NCI-H82 treated with DMSO at 0.1 percent for 48 hours (cell line): Measurements from ENCODE around the gene DARS1.
"Not testable (repeated sequence)": the region's sequence is repeated elsewhere in the genome, so short reads cannot be mapped to it uniquely, and the experiment has no call there.

ENCODE experiments used
- DNase-seq: peaks from one replicate; lab custom pipeline; 2025; ENCODE audit not compliant: unreplicated experiment; lab: John Stamatoyannopoulos, UW

The DARS1 gene

DNA sequence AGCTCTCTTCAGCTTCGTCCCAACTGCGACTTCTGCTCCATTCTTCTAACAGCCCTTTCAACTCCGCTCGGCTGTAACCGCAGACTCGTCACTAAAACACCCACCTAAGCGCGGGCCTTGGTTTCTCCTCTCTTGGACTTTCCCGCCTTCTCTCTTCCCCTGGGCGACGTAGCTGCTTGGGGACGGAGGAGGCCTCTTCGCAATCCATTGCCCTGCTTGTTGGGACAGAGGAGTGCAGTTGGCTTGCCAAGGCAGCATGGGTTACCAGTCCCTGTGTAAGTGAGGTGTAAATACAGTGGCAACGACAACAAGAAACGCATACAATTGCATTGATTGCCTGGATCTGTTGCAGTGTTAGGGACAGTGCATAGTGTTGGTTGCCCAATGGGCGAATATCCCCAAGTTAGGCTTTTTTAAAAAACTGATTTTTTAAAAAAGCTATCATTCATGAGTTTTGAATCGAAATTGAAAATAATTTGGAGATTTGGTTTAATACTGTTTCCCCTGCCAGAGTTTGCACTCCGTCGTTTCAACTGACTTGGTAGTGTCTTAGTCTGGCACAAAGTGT lies 484 bp upstream of the DARS1 start:
- DNase-seq, result no peak

DNA sequence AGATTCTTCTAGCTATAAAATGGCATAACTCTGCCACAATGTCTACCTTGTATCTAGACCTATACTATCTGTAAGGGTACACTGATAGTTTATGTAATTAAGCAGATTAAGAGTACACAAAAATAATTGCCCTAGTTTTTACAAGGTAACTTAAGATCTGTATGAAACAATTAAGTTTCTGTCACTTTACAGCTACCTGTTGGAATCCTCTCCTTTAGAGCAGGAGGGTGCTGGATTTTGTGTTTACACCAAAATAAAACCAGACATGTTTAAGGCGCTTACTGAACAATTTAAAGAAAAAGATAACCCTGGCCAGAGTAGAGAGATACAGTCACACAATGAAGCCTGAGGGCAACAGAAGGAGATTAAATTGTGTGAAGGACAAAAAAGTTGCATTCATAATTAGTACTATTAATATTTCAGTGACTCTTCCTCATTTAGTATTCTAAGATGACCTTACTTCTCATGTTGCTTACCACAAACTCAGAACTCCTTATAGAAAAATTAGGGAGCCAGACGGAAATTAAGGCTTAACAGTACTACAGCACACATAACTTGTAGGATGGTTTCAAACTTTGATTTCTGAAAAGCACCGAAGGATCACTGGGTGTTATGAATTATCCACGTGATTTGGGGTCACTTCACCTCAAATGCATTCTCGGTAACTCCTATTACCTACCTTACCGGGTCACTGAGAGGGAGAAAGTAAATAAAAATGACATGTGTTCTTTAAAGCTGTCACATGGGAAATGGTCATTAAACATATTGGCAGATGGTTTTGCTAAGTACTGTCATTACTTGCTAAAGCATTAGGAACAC lies 1.0 kb downstream of the DARS1 start:
- DNase-seq, result no peak

DNA sequence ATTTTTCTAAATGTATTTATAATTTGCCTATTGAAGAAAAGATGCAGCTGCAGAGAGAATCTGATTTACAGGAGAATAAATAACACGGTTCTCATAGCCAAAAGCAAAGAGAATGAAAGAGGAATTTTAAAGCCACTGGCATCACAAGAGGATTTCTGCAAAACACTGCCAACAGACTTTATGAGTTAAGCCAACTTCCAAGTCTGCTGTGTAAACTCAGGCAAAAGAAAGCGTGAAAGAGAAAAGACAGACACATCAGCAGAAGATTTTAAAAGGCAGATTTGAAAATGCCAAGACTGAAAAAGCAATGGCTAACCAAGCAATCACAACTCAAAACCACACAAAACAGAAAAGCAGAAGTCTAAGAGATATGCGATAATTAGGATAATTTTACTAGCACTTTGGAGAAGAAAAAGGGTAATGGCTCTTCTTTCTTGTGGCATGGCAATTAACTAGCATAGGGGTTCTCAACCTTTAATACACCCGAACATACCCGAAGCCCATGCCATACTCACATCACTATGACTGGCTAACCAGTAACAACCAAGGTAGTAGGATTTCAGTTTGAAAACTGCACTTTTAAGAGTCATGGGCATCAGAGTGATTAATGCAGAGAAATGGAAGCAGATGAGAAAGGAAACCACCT lies 4.9 kb downstream of the DARS1 start:
- DNase-seq, result no peak

DNA sequence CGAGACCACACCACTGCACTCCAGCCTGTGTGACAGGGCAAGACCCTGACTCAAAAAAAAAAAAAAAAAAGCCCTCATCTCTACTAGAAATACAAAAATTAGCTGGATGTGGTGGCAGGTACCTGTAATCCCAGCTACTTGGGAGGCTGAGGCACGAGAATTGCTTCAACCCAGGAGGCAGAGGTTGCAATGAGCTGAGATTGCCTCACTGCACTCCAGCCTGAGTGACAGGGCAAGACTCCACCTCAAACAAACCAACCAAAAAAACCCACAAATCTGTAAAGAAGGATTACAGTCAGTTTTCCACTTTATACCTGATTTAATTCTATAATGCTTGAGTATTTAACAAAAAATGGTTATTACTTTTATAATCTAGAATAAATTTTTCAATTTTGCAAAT lies 9.7 kb downstream of the DARS1 start:
- no peak for DNase-seq

DNA sequence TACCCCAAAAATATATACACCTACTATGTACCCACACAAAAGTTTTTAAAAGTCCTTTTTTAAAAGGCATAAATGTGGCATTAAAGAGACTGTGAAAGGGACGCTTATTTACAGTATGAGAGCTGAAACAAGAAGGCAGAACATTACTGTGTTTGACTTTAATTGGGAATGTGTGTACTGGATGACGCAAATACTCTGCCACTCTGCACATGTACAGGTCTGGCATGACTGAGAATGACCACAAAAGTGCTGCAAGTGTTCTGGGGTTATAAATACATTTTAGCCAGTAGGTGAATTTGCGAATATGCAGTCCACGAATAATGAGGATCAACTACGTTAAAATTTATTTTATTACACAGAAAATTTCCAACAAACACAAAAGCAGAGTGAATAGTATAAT lies 11.4 kb downstream of the DARS1 start:
- DNase-seq, result no peak

DNA sequence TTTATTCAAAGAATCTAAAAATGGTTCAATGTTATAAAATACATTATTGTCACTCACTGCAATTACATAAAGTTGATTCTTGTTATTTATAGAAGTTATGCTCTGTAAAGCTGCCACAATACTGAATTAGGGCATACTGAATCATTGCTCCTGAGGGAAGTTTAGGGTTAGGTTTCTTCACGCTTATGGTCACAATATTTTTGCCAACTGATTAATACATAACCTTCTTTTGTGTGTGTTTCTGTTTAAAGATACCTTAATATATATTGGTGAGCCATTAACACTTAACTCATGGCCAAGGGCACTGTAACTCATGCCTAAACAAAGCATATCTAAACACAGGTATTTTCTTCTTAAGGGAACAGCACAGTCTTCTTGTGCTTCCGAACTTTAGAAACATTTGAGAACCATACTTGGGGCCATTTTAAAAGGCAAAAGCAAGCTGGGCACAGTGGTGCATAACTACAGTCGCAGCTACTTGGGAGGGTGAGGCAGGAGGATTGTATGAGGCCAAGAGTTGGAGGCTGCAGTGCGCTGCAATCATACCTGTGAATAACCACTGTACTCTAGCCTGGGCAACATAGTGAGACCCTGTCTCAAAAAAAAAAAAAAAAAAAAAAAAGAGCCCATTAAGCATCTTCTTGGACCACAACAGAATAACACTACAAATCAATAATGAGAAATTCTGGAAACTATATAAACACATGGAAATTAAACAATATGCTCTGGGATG lies 15.6 kb downstream of the DARS1 start:
- no peak for DNase-seq

DNA sequence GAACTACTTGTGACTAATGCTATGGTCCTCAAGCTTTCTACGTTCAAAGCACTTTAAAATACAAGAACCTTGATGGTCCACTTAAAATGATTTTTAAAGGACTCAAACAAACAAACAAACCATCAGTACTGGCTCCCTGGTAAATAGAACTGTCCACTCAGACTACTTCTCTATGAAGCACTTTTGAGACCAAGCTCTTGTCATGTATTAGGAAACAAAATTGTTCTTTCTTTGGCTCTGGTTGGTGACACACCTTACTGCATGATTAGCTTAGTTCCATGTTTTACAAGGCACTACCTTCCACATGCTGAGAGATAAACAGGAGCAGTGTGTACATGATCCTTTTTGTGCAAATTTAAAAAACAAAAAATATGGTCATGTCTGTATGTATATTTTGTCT lies 19.7 kb downstream of the DARS1 start:
- no peak for DNase-seq

DNA sequence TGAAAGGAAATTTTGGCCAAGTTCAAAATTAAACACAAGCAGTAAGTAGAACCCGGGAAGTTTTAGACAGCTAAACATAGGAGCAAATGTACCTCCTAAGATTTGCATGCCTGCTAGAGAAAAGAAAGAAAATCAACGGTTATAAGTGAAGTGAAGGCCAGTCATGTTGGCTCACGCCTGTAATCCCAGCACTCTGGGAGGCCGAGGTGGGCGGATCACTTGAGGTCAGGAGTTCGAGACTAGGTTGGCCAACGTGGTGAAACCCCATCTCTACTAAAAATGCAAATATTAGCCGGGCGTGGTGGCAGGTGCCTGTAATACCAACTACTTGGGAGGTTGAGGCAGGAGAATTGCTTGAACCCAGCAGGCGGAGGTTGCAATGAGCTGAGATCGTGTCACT lies 21.0 kb downstream of the DARS1 start:
- not testable (repeated sequence) for DNase-seq

DNA sequence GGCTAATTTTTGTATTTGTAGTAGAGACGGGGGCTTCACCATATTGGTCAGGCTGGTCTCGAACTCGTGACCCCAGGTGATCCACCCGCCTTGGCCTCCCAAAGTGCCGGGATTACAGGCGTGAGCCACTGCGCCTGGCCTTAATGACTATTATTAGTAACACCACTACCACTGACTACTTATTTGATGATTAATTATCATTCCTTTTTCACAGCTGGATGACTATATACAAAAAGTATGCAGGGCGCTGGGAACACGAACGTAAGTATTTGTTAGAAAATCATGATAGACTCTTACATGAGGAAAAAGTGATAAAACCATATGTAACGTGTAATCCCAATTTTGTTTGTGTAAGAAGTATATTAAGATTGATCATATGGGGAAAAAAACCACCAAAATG lies 21.6 kb downstream of the DARS1 start:
- DNase-seq, result no peak

DNA sequence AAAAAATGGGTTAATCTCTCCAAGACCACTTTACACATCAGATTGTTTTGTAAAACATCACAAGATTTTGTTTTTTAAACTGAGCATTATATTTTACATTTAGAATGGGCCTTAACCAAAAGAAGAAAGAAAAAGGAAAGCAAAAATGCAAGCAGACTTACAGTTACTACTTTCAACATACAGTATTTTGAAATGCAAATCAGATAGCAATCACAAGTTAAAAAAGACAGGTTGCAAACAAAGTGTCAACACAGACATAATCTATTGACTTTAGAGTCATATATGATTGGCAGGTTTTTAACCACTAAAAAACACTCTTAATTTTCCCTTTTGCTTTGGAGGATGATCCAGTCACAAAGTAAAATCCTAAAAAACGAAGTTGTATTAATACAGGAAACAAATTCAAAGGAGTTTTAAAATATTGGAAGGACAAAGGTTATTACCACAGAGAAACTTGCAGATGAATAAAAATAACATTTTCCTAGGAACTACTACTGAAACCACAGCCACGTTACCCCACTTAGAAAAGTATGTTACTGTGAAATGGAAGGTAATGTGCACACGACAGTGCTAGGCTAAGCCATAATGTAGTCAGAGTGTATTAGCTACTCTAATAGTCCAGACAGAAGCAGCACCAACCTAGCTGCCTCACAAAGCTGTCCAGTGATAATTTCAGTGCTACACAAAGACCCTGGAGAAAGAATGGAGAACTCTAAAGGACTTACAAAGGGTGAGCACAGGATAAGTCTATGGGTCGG lies 22.9 kb downstream of the DARS1 start:
- DNase-seq, result no peak

DNA sequence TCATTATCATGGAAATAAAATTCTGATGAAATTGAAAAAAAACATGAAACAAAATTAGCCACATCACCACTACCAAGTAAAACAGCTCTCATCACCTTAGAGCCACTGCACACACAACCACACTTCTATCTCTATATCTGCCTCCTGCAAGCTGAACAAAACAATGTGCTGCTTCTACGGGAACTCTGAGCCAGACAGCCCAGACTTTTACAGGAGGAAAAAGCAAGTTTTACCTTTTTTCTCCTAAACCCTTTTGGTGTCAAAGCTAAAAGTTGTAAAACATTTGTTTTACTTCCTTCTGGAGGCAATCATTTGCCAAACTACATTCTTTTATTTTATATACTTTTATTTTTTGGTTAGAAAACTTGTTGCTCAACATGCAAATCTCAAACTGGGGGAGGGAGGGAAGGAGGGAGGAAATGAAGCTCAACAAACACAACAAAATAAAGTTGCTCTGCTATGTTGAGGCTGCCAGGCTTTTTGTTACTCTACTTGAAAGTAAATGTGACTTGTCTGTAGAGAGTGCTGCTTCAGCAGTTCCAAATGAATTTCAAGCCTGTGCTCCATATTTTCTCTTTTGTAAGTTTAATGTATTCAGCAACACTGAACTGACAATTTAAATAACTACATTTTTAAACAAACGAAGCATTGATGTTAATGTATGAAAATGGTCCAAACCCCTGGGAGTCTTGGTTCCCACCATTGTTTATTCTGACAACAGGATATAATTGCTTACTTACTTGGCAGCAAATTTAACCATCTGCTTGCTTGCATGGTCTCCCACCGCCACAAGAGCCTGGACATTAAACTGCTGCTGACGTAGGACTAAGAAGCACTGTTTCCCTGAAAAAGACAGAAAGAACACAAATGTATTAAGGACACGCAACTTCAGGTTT lies 24.5 kb downstream of the DARS1 start:
- no peak for DNase-seq

DNA sequence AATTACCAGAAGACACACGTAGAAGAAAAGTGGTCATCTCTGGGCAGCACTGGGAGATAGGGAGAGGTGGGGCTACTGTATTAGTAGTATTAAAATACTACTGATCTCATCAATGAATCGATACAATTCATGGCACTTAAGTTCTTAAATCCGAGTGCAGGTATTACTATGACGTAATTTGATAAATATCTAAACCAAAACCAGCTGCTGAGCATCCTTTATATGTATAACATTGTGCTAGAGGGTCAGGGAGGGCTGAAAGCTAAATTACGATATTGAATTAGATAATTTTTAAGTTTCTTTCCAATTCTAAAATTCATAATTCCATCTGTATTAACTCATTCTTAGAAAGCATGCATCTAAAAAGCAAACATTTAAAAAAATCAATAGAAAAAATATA lies 25.3 kb downstream of the DARS1 start:
- DNase-seq, result no peak

DNA sequence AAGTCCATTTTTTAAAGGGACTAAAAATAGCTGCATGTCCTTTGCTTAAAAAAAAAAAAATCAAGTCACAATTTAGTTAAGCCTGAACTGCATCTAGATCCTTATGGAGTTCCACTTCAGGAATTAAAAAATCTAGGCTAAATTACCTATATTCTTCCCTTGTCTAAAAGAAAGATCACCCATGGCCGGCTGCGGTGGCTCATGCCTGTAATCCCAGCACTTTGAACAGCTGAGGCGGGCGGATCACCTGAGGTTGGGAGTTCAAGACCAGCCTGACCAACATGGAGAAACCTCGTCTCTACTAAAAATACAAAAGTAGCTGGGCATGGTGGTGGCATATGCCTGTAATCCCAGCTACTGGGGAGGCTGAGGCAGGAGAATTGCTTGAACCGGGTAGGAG lies 26.5 kb downstream of the DARS1 start:
- not testable (repeated sequence) for DNase-seq

DNA sequence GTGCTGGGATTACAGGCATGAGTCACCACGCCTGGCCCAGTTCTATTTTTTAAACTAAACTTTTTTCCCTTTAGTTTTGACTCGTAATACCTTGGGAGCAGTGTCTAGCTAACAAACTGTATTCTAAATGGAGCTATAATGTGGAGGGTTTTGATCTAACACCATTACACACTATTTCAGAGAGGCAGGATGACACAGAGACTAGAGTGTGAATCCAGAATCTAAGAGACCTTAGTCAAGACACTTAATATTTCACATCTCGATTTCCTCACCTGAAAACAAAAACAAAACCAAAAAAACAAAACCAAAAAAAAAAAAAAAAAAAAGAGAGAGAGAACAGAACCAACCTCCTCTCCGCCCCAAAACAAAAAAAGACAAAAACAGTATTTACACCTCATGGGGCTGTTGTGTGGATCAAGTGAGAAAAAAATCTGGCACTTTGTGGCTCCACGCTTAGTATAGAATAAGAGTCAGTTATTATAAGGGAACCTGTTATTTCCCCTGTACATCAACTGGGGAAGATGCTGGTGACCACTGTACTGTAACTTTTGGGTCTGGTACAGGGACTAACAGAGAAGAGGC lies 31.3 kb downstream of the DARS1 start:
- no peak for DNase-seq

DNA sequence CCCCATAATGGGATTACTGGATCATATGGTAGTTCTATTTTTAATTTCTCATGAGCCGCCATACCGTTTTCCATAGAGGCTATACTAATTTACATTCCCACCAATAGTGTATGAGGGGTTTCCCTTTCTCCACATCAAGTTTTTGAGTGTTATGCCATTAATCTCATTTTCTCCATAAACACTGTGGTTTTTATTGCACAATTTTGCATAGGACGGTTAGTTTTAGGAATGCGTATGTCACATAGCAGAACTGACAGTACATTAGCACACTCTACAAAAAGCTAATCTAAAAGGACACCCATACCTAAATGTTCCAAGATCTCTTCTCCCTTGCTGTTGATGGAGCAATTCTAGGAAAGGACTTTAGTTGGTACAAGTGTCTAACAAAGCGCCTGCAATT lies 32.5 kb downstream of the DARS1 start:
- no peak for DNase-seq

DNA sequence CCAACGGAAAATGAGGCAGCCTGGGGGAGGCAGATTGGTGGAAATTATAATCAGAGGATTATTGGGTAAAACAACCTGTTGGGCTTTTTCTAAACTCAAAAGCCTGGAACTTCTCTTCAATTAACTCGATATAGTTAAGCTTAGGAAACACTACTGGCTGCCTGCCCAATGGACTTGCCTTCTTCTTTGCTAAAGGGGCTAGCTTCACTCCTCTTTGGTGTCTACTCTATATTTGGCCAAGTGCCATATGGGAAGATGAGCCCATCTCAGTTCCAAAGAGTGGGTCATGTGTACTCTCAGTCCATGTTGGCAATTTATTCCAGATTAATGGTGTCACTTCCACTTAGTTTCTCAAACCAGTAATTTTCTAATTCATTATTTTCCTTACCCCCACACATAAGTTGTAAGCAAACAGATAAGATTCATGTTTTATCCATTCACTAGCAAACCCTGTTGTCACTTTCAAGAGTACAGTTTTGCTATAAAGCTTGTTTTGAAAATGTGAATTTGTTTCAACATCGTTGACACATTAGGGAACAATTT lies 34.3 kb downstream of the DARS1 start:
- peak; percentile 31 for DNase-seq

DNA sequence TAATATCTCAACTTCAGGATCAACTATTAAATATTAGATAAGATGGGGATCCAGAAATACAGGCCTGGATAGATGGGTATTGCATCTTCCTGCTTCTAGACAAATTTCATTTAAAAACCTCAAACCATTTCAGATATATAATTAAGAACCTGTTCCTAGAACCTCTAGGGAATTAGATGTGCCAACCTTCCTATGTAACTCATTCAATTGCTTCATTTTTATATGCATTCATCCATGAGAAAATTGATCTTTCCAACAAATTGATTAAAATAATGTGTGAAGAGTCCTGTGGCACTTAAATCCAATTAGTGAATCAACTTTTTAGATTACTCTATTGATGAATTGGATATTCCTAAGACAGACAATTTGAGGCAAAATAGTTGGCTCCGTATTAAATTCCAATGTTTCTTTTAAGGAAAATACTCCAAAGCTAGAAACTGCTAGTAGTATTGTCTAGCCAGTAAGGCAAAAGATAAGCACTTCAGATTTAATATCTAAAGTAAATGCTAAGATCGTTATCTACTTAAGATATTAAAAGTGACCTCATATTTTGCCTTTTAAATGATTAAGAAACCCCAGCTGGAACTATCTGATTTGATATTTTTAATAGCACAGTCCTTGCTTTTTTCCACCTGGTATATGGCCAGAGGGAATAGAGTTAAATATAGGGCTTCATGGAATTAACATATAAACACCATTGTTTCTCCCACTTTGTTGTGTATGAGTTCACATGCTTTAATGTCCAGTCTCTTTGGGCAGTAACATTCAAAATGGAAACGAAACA lies 35.8 kb downstream of the DARS1 start:
- no peak for DNase-seq

DNA sequence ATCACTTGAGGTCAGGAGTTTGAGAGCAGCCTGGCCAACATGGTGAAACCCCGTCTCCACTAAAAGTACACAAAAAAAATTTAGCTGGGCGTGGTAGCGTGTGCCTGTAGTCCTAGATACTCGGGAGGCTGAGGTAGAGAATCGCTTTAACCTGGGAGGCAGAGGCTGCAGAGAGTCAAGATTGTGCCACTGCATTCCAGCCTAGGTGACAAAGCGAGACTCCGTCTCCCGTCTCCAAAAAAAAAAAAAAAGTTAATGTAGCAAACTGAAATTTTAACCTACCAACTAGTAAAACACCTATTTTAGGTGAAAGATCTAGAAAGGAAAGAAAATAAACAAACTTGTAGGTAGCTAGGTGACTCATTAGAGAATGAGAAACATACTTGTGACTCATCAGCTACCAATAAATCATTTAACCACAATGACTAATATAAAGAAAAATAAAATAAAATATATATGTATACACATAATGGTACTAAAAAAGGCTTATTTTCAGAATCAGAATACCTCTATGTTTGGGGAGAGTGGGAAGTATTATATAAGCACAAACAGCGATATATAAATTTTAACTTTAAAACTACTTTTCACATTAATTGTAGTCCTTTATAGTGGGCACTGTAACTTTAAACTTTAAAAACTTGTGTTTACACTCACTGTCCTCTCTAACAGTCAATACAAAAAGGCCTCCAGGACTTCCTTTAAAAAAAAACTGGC lies 36.6 kb downstream of the DARS1 start:
- no peak for DNase-seq
